NB4 (cell line): ENCODE results near the gene MNX1.

ENCODE experiments used
- CTCF ChIP-seq: IDR thresholded peaks from one replicate; pipeline ENCODE4 v1.5.1; 2012; ENCODE audit warnings: low read depth, low read length
- POLR2A ChIP-seq: IDR thresholded peaks from 2 replicates; pipeline ENCODE4 v1.6.1; 2011; ENCODE audit warnings: mild to moderate bottlenecking; ENCODE audit not compliant: insufficient read length; ENCODE audit errors: extremely low read depth

DNA sequence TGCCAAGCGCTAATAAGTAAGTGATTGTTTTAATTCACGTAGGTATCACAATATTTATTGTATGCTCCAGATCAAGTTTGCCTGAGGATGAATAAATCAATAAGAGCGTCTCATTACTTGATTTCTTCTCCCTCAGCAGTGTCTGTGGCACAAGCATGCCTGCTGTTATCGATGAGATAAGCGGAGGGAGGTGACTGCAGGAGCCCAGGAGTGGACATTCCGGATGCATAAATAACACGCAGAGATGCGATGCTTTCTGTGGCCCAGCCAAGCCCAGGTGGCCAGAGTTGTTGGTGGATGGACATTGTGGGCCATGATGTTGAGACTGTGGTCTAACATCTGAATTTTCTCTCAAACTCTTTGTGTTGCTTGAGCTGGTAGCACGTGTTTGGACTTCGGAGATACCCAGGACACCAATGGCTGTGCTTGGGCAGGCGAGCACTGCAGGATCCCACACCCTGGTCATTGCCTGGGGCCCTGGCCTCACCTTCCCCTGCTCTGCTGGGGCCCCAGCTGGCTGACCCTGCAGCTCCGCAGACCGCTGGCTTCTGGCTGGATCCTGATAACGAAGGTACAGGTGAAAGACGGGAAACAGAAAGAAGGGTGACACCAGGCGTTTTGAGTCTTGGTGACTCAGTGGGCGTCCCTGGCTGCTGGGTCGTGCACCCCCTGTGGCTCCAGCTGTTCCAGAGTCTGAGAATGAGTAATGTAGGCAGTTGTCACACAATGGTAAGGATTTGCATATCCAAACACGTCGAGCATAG is 31.2 kb upstream of the MNX1 start:
- TF ChIP-seq CTCF, result no peak
- no peak for TF ChIP-seq POLR2A
